ENCODE results near the gene SLC30A2. TPM values are rescaled to one million over a fixed set of nuclear protein-coding genes. Genes with fewer than 3 reads are reported as not detected.

SLC30A2 gene
- total and polyA plus RNA-seq, 10 of the 15 experiments (the other 5 are each of a cell fraction or from before 2014, with no cell fraction given): 0.13 TPM; not detected in 9

DNA sequence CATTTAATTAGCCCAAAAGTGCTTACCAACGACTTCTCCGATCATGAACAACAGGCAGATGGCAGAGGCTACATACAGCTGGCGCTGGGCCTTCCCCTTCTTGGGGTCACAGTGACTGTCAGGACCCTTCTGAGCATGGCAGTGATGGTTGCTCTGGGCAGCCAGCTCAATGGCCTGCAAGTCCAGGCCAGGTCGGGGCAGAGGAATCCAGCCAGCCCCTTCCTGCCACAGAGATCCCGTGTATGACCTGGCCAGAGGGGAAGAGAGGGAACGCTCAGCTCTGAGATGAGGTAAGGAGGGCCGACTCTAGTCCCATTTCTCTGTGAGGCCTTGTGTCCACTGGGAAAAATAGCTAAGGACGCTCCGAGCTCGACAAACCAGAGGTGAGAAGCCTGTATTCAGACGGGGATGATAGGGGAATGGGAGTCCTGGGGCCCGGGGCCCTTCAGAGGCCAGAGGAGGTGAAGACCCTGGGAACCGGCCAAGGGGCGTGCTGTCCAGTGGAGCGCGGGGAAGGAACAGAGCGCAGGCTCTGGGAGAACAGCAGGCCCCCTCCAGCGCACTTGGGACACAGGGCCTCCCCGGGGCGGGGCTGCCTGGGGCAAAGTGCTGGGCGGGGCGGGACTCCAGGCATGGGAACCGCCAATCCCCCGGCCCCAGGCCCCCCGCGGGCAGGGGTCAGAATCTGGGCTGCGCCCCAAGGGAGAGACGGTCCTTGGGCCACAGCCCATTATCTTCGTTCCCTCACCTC is 772 bp downstream of the SLC30A2 start:
- Histone ChIP-seq H3K9ac (ENCODE audit: control insufficient read depth, insufficient read depth, low read length) (no peak overlapping the region), H3K27ac (ENCODE audit: control insufficient read depth, insufficient read depth) (no peak overlapping the region), H3K9me3 (replicated peaks; ENCODE audit: control insufficient read depth, insufficient read depth, low read length) (no peaks in the 10 kb centered on the region), H2AFZ (ENCODE audit: control insufficient read depth, low read depth, low read length) (no peak overlapping the region), H3K36me3 (ENCODE audit: control insufficient read depth in 2 of 2, insufficient read depth in 2 of 2, low read length in 1 of 2) (no peaks in the 10 kb centered on the region), H3K4me2 (ENCODE audit: control insufficient read depth, insufficient read depth) (no peak overlapping the region), H3K4me1 (ENCODE audit: control insufficient read depth, insufficient read depth, low read length) (no peaks in the 10 kb centered on the region), H3K27me3 (replicated peaks in 1 of 2; ENCODE audit: control insufficient read depth in 2 of 2, insufficient read depth in 2 of 2, low read length in 1 of 2) (peaks cover 13 to 19% of the 10 kb centered on the region in 2 experiments), H3K79me2 (ENCODE audit: control insufficient read depth, insufficient read depth, low read length) (no peaks in the 10 kb centered on the region), H4K20me1 (ENCODE audit: control insufficient read depth, insufficient read depth) (no peaks in the 10 kb centered on the region), H3K4me3 (no peak overlapping the region)
- intact Hi-C loops (cut with micrococcal nuclease; ENCODE audit: unreplicated experiment): no loop called here
- in situ Hi-C loops (cut with MboI): loop anchor here (5.0 kb wide), 1 partner anchor 97 kb away; no protein-coding TSS in a partner anchor
- DNase-seq (ENCODE audit: low read depth, low spot score) (no peak), ATAC-seq (no peak), FAIRE-seq (no peak)
- 37% methylated on average over 28 of the region's 29 CpGs for WGBS (ENCODE audit: insufficient coverage, insufficient replicate concordance, low lambda C conversion rate, missing lambda C conversion rate)
- BruUV-seq (replicated peaks): no TSS peak
- POLR2A ChIA-PET: no interaction called here
- CTCF ChIA-PET: interaction anchor here (0.9 to 1.0 kb wide), 2 partner anchors 11 to 14 kb away, joined by 3 read pairs; no protein-coding TSS in a partner anchor
- TF ChIP-seq TCF12 (IDR thresholded peaks at IDR 0.05; ENCODE audit: low read depth, low read length) (no peak), SMAD1 (IDR thresholded peaks at IDR 0.05; ENCODE audit: low read depth, partially characterized antibody) (no peak), FOXM1 (IDR thresholded peaks at IDR 0.05; ENCODE audit: low read depth, low read length) (no peak), SIN3A (IDR thresholded peaks at IDR 0.05; ENCODE audit: low read depth, low read length) (no peak)
- TF ChIP-seq, protein P1, sequence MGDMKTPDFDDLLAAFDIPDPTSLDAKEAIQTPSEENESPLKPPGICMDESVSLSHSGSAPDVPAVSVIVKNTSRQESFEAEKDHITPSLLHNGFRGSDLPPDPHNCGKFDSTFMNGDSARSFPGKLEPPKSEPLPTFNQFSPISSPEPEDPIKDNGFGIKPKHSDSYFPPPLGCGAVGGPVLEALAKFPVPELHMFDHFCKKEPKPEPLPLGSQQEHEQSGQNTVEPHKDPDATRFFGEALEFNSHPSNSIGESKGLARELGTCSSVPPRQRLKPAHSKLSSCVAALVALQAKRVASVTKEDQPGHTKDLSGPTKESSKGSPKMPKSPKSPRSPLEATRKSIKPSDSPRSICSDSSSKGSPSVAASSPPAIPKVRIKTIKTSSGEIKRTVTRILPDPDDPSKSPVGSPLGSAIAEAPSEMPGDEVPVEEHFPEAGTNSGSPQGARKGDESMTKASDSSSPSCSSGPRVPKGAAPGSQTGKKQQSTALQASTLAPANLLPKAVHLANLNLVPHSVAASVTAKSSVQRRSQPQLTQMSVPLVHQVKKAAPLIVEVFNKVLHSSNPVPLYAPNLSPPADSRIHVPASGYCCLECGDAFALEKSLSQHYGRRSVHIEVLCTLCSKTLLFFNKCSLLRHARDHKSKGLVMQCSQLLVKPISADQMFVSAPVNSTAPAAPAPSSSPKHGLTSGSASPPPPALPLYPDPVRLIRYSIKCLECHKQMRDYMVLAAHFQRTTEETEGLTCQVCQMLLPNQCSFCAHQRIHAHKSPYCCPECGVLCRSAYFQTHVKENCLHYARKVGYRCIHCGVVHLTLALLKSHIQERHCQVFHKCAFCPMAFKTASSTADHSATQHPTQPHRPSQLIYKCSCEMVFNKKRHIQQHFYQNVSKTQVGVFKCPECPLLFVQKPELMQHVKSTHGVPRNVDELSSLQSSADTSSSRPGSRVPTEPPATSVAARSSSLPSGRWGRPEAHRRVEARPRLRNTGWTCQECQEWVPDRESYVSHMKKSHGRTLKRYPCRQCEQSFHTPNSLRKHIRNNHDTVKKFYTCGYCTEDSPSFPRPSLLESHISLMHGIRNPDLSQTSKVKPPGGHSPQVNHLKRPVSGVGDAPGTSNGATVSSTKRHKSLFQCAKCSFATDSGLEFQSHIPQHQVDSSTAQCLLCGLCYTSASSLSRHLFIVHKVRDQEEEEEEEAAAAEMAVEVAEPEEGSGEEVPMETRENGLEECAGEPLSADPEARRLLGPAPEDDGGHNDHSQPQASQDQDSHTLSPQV (IDR thresholded peaks at IDR 0.05): no peak
- TF ChIP-seq, protein P2, sequence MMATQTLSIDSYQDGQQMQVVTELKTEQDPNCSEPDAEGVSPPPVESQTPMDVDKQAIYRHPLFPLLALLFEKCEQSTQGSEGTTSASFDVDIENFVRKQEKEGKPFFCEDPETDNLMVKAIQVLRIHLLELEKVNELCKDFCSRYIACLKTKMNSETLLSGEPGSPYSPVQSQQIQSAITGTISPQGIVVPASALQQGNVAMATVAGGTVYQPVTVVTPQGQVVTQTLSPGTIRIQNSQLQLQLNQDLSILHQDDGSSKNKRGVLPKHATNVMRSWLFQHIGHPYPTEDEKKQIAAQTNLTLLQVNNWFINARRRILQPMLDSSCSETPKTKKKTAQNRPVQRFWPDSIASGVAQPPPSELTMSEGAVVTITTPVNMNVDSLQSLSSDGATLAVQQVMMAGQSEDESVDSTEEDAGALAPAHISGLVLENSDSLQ (IDR thresholded peaks at IDR 0.05): no peak
- SMC1A ChIA-PET (ENCODE audit: uncharacterized antibody, unreplicated experiment): no interaction called here
- RAD21 ChIA-PET (ENCODE audit: unreplicated experiment): no interaction called here
